ENCODE measurements around the gene PCSK4.

DNA sequence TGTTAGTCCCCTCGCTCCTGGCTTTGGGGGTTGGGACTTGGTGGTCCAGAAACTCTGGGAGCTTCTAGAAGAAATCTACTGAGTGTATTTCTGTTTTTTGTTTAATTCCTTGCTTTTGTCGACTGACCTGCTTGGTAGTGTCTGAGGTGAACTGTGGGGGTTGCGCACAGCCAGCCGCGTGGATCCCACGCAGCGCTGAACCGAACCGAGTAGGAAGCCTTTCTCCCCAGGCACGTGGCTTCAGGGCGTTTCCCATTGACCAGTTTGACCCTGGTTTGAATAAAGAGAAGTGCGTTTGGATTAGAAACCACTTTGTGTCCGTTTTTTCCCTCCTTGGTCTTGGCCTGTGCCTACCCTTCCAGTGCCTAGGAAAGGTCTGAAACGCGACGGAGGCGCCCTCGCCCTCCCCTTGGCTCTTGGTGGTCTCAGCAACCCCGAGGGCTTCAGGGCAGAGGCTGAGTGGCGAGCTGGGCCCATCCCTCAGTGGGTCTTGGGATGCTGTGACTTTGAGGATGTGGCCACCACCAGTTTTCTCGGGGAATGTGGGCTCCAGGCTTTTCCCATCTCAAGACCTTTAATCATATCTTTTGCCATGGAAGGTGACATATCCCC is 54.7 kb downstream of the PCSK4 start:
- TF ChIP-seq POLR2A (IDR thresholded peaks at IDR 0.05) = no peak
- TF ChIP-seq, protein P1, sequence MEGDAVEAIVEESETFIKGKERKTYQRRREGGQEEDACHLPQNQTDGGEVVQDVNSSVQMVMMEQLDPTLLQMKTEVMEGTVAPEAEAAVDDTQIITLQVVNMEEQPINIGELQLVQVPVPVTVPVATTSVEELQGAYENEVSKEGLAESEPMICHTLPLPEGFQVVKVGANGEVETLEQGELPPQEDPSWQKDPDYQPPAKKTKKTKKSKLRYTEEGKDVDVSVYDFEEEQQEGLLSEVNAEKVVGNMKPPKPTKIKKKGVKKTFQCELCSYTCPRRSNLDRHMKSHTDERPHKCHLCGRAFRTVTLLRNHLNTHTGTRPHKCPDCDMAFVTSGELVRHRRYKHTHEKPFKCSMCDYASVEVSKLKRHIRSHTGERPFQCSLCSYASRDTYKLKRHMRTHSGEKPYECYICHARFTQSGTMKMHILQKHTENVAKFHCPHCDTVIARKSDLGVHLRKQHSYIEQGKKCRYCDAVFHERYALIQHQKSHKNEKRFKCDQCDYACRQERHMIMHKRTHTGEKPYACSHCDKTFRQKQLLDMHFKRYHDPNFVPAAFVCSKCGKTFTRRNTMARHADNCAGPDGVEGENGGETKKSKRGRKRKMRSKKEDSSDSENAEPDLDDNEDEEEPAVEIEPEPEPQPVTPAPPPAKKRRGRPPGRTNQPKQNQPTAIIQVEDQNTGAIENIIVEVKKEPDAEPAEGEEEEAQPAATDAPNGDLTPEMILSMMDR (IDR thresholded peaks at IDR 0.05) = no peak
